IPS DF 19.7 (cell line): ENCODE results near the gene YLPM1.

Experiments used
- DNase-seq: peaks from one replicate; pipeline ENCODE4 v3.0.0-alpha.2; 2013; ENCODE audit warnings: low read depth, low spot score

YLPM1 gene

DNA sequence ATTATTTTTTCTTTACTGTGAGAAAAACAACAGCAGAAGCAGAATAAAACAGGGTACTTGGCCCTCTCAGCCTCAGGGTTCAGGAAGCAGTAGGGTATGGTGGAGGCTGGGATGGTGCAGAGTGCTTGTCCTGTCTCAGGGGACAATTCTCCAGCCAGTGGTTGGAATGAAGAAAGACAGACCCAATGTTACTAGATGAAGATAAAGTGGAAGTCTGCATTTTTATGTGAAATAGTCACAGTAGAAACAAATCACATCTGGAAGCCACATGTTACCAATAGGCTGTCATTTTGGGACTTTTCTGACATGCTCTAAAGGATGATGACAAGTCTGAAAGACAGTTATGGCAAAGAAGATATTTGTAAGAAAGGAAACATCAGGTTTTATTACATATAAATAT lies 80.5 kb downstream of the YLPM1 start:
- DNase-seq: no peak

GRCh38 chr14:74846168-74846567 lies 83.1 kb downstream of the YLPM1 start:
- DNase-seq: no peak

DNA sequence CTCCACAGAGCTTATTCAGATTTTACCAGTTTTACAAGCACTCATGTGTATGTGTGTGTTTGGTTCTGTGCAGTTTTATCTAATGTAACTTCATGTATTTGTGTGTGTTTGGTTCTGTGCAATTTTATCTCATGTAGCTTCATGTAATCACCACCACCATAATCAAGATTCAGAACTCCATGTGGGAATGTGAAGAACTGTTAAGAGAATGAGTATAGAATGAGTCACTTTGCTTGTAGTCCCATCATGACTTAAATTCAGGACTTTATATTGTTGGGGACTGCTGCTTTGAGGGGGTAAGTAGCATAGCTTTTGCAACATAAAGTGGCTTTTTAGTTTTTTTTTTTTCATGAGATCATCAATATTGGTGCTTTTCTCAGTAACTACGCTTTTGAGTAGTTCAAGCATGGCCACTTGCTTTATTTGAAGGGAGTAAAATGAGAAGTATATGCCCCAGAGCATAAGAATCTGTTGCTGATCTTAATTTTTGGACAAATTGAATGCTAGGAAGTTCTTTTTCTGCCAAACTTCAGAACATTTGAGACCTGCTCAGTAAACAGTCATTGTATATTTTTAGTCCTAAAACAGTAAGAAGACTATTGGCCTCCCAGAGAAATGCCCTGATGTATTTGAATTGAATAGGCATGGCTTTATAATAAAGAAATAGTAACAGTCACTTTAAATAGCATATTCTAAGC lies 84.0 kb downstream of the YLPM1 start:
- no peak for DNase-seq

DNA sequence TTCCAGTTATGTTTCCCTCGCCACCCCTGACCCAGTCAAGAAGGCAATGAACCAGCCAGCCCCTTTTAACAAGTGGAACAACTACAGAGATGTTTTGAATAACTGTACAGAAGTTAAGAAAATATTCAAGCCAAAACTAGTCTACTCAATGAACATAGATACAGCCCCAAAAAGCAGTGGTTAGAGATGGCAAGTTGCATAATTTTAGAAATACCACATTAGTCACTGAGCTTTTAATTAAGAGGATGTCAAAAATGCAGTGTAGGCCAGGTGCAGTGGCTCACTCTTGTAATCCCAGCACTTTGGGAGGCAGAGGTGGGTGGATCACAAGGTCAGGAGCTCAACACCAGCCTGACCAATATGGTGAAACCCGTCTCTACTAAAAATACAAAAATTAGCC lies 85.7 kb downstream of the YLPM1 start:
- DNase-seq: no peak

- DNase-seq: no peak
Measured at GRCh38 chr14:74852922-74853530, 89.9 kb downstream of the YLPM1 start.

DNA sequence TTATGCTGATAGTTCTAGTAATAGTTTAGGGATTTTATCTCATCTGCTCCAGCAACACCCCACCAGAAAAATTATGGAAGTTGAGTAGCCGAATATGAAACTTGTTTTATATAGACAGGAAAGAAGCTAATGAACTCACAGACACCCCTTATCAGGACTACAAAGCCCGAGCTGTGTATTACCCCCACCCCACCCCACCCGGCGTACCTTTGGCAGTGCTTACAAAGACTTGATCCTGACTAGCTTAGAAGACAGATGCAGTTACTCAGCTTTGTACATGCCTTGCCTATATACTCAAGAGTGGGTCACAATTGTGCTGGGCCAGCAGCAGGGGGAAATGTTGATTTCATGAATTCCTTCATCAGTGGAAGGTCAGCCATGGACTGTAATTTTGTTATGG lies 90.5 kb downstream of the YLPM1 start:
- no peak for DNase-seq

DNA sequence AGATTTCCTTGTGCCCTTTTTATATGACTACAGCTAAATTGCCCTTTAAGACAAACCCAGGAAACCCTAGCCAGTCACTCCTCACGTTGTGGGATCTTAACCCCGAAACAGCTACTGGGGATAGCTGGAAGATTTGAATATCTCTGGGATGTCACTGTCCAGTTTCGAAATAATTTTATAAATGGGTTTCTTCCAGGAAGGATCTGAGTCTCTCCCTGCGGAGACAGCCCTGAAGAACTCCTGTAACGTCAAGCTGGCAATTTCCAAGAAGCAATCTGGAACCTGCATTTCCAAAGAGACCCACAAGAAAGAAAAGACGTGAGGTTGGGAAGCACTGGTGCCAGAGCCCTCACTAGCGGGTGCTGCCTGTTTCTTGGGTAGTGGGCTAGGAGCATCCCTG lies 91.9 kb downstream of the YLPM1 start:
- no peak for DNase-seq

DNA sequence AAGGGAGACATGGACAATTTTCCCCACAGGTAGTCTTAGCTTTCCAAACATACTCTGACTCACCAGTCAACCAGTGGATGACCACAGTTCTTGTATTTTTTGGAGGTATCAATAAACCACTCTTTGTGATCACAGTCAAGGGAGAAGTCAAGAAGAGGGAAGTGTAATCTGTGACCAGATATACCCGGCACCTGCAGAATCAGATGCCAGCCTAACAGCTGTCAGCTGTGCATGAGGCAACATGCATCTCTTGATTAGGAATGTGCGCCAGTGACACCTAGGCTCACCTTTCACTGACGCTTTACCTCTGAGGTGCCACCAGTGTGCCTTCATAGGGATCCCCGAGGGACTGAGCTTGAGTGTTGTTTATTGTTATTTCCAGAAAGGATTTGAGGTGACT lies 92.8 kb downstream of the YLPM1 start:
- DNase-seq: no peak

DNA sequence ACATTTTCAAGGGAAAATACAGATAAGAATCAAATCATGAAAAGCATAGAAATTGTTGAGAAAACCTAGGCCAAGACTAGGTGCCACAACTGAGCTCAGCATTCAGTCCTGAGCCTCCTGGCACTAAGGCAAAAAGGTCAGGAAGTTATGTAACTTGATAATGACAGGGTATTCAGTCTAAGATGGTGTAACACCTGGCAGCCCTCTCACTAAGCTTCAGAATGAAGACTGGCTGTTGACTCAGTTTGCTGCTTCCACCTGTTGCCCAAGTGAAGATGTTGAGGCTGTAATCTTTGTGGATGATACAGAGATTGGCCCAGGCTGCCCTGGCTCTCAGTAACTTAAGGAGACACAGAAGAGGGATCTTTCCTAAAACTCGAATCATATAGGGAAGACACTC lies 93.2 kb downstream of the YLPM1 start:
- DNase-seq: no peak

GRCh38 chr14:74858022-74858421 lies 94.9 kb downstream of the YLPM1 start:
- no peak for DNase-seq

- no peak for DNase-seq
Measured at GRCh38 chr14:74859757-74860552, 96.8 kb downstream of the YLPM1 start.

DNA sequence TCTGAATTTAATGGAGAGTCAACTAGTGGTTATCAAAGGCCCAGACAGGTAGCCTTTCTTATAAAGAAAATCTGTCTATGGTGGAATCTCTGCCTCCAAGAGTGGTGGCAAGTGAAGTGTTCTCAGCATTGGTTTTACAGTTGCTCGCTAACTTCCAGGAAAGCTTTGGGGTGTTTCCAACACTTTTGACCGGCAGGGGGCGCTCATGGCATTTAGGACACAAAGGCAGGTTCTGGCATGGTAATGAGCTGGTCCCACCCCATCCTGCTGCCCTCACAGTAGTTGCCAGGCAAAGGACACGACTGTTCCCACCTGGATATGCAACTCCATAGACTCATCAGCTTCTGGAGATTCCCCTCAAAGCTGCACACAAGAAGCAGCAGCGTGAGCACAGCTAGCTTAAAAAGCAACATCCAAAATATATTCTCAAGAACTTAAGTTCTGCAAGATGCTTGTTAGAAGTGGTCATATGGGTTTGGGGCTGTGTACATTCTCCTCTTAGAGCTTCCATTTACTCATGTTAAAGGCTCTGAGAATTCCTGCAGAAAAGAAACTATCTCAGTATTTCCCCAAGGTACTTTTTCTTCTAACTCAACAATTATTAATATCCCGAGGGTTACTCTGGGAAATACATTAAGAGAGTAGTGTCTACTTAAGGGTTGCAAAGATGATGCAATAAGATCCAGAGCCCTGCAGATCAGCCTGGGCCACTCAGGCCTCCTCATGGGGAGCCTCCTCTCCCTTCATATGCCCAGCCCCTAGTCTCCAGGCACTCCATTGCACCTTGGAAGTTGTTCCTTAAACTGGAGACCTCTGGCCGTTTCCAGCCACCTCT lies 98.0 kb downstream of the YLPM1 start:
- DNase-seq: peak; percentile 63

DNA sequence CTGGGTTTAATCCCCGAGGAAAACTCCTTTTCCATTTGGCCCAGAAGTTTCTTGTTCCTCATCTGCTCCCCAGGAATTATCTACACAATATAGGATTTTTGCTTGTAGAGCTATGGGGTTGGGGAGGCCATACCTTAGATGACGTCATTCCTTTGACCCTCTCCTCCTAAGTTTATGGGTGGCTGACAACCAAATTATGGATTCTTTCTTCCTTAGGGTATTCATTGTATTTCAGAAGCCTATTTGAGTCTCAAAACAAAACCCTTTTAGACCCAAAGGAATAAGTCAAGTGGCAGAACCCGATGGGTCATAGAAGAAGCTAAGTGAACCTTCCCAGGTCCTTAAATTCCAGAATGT lies 98.6 kb downstream of the YLPM1 start:
- DNase-seq: no peak

- no peak for DNase-seq
Measured at GRCh38 chr14:74863274-74863673, 100.2 kb downstream of the YLPM1 start.

GRCh38 chr14:74864198-74864597 lies 101.1 kb downstream of the YLPM1 start:
- no peak for DNase-seq

DNA sequence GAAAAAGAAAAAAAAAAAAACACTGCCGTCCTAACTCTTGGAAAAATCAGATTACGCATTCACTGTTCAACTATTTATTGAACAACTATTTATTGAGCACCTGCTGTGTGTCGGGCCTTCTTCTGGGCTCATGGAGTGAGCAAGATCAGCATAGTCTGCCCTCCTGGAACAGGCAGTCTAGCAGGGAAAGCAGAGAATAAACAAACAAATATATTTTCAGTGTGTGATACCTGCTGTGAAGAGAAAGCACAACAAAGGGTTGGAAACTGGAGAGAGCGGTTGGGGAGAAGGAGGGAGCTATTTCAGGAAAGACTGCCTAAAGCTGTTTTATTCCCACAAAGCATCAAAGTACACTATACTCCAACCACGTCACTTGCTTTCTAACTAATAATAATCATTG lies 102.0 kb downstream of the YLPM1 start:
- no peak for DNase-seq

GRCh38 chr14:74866708-74867389 lies 103.7 kb downstream of the YLPM1 start:
- no peak for DNase-seq

DNA sequence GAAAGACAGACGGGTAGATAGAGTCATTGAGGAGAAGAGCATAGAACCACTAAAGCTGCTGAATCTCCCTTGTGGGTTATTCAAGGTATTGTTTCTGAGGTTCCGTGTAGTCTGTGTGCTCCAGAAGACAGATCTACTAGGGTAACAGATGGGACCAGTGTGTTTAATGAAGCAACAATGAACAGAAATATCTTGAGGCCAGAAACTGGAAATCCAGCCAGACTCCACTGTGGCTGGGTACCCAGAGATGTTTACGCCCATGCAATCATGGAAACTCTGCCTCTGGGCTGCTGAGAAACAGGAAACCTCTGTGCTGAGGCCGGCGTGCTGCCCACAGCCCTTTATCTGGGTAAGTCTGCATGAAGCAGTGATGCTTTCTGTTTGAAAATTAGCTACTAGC lies 104.6 kb downstream of the YLPM1 start:
- DNase-seq: no peak

DNA sequence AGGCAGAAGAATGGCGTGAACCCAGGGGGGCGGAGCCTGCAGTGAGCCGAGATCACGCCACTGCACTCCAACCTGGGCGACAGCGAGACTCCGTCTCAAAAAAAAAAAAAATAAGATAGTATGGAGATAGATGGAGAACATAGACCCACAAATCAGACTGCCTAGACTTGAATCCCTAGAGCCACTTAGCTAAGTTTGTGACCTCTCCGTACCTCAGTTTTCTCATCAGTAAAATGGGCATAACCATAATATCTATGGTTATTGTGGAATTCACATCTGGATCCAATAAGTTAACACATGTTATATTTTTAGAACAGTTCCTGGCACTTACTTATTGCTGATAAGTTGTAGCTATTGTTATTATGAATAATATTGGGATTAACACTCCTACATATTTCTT lies 105.6 kb downstream of the YLPM1 start:
- no peak for DNase-seq

DNA sequence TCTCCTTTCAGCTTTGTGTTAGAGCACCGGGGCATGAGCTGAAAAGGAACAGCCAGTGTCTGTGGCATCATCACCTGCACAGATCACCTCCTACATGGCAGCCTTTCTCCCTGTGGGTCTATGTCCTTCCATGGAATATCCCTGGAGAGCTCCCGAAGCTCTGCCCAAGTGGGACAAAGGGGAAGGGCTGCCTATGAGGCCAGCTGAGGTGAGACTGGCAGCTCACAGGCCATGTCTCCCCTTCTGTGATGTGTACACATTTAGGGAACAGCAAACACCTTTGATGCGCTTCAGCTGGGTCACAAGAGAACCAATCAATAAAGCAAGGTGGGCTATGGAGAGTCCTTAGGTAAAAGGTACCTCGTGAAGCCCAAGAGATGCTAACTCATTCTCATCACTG lies 108.7 kb downstream of the YLPM1 start:
- DNase-seq: no peak

- DNase-seq: no peak
Measured at GRCh38 chr14:74875204-74875603, 112.1 kb downstream of the YLPM1 start.
